Placental pericyte (primary cell): ENCODE results near the gene RNF166. TPM values are rescaled to one million over a fixed set of nuclear protein-coding genes. Genes with fewer than 3 reads are reported as not detected.

Source experiments
- total RNA-seq: library from RNA; depleted of rRNA; stranded (reverse); fragments of >200 nt; gene quantifications from 2 replicates; pipeline ENCODE4 v1.2.3, GENCODE V29; 2012

The RNF166 gene, protein sequence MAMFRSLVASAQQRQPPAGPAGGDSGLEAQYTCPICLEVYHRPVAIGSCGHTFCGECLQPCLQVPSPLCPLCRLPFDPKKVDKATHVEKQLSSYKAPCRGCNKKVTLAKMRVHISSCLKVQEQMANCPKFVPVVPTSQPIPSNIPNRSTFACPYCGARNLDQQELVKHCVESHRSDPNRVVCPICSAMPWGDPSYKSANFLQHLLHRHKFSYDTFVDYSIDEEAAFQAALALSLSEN
- total RNA-seq = 19.7 and 30.4 TPM in 2 replicates

GRCh38 chr16:88706229-88706964 is at the start of gene RNF166, which contains the start of gene CTU2:
RNF166 (minus strand) TSS chr16:88706408; CDS start chr16:88706325, 83 bp downstream.
CTU2 (plus strand) TSS chr16:88706503; CDS start chr16:88706531, 28 bp downstream.

DNA sequence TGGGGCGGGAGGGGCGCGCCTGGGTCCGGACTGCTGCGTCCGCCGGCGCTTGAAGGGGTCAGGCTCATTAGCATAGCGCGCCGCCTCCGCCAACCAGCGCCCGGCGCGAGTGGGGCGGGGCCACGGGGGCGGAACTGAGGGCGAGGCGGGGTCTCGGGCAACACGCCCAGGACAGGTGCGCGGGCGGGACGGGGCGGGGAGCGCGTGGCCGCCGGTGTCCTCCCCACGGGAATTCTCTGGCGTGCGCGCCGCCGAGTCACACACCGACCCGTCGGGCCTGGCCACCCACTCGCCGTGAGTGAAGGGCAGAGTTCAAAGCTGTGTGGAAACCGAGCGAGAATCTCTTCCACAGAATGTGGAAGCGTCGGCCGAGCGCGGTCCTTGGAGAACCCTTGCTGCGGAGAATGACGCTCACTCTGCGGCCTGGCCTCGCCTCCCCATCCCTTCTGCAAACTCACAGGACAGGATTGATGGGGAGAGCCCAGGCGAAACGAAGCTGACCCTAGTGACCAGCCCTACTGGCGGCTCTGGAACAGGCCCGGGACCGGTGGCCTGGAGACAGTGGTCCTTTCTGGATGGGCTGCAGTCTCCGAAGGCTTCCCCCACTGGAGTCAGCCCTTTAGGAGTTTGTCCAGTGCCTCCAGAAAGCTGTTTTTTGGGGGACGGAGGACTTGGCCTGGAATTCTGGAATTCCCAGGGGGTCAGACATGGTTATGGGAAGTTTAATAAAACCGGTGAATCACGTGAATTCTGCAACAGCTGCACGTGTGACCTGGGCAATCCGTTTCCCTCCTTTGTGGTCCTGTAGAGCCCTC is 19.6 kb downstream of the RNF166 start, which contains the start of gene SNAI3:
Gene SNAI3, minus strand, starts transcription at position 69 of the 815 bp plus-strand sequence. CDS start 101 bp downstream, outside the sequence.

GRCh38 chr16:88662843-88663606 is 43.2 kb downstream of the RNF166 start, which contains the start of gene MVD:
MVD (minus strand) TSS chr16:88663091; CDS start chr16:88663080, 11 bp downstream.

DNA sequence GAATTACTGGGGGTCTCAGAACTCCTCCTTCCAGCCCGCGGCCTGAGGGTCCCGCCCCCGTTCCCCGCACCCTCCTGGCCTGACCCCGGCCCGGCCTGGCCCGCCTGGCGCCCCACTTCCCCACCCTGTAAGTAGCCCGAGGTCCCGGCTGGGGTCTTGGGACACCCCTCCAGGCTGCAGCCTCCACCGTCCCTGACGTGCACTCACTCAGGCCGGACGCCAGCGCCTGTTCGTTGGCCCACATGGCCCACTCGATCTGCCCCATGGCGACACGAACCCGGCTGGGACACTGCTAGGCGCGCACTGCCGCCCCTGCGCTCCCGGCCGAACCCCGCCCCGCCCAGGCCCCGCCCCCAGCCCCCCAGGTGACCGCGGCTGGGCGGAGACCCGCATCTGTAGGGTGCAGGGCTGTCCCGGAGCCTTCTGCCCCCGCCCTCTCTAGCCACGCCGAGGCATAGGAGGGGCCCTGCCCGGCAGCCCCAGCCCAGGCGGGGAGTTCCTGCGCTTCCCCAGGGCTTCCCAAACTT is 55.4 kb downstream of the RNF166 start, which contains the start of gene CYBA:
Gene CYBA, minus strand, starts transcription at position 305 of the 527 bp plus-strand sequence. Its CDS starts 40 bp downstream, at position 265.

Other genes starting within 250 kb of the RNF166 start
- gene ZC3H18, start 136.0 kb downstream of the RNF166 start, total RNA-seq = 17.2 and 19.3 TPM in 2 replicates
- 0.44 TPM in 1 of 2 replicates, not detected in the other for gene IL17C, start 67.8 kb downstream of the RNF166 start, total RNA-seq
- 136 and 240 TPM in 2 replicates for gene CYBA, start 55.4 kb downstream of the RNF166 start, total RNA-seq
- 67.6 and 232 TPM in 2 replicates for gene MVD, start 43.3 kb downstream of the RNF166 start, total RNA-seq
- gene SNAI3, start 19.9 kb downstream of the RNF166 start, total RNA-seq = 0.22 TPM in 1 of 2 replicates, not detected in the other
- 11.2 and 37.5 TPM in 2 replicates for gene CTU2, start 95 bp upstream of the RNF166 start, total RNA-seq
- 229 and 273 TPM in 2 replicates for gene PIEZO1, start 78.8 kb upstream of the RNF166 start, total RNA-seq
- 3.5 and 26.5 TPM in 2 replicates for gene CDT1, start 97.4 kb upstream of the RNF166 start, total RNA-seq
- 52.7 and 58.3 TPM in 2 replicates for gene APRT, start 105.5 kb upstream of the RNF166 start, total RNA-seq
- 31.1 and 43.8 TPM in 2 replicates for gene GALNS, start 150.5 kb upstream of the RNF166 start, total RNA-seq
- gene TRAPPC2L, start 150.7 kb upstream of the RNF166 start, total RNA-seq = 35.1 and 78.1 TPM in 2 replicates
- gene PABPN1L, start 160.3 kb upstream of the RNF166 start, total RNA-seq = not detected in 2 replicates